ENCODE results near the gene ECM2. TPM values are rescaled to one million over a fixed set of nuclear protein-coding genes. Genes with fewer than 3 reads are reported as not detected.

The ECM2 gene
- total RNA-seq, 3 donors from 2014 or later, result not detected

DNA sequence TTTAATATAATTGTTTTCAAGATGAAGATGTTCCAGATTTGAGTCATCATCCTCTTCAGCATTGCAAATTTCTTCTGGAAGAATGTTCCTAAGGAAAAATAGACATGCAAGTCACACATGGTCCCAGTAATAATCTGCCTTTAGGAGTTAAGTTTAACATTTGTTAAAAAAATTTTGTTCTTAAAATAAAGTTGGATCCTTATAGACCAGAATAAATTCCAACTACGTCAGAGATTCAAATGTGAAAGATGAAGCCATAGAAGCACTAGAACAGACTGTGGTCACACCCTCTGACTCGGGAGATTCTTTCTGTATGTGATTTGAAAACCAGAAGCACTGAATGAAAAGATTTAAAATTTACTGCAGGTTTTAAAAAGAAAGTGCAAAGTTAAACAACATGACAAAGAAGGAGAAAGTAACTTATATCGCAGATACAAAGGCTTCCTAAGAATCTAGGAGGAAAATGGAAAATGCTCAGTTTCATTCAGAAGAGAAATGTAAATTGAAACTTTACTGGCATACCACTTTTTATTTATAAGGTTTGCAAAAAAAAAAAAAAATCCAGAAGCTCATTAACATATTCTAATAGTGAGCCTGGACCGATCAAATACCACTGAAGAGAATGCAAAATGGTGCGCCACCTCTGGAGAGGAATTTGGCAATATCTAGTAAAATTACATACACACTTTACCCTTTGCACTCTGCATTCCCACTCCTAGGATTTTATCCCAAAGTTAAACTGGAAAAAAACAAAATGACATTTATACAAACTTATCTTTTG is 39.2 kb downstream of the ECM2 start:
- H3K4me3 Mint-ChIP-seq, result no peak overlapping the region
- ATAC-seq (no peak), DNase-seq (no peak)
- H3K27me3 Mint-ChIP-seq (ENCODE audit: low read depth), result no peaks in the 10 kb centered on the region
- H3K4me1 Mint-ChIP-seq (ENCODE audit: low read depth), result no peaks in the 10 kb centered on the region
- no peaks in the 10 kb centered on the region for H3K9me3 Mint-ChIP-seq
- H3K36me3 Mint-ChIP-seq (ENCODE audit: insufficient read depth), result no peaks in the 10 kb centered on the region

DNA sequence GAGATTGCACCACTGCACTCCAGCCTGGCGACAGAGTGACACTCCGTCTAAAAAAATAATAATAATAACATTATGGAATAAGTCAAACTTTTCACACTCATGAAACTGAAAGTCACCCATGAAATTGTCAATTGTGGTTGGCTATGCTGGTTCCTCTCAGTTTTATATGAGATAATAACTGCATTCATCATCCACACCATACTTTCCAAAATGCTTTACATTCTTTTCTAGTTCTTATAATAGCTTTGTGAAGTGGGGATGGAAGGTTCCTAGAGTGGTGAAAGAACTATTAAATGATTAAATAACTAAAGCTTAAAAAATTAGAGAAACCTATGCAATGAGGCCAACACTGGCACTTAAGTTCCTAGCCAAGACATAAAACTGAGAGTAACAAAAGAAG is 40.9 kb downstream of the ECM2 start:
- no peak for ATAC-seq
- H3K4me1 Mint-ChIP-seq (ENCODE audit: low read depth), result no peaks in the 10 kb centered on the region
- H3K4me3 Mint-ChIP-seq, result no peak overlapping the region
- no peaks in the 10 kb centered on the region for H3K9me3 Mint-ChIP-seq
- DNase-seq, result no peak
- no peaks in the 10 kb centered on the region for H3K36me3 Mint-ChIP-seq (ENCODE audit: insufficient read depth)
- H3K27me3 Mint-ChIP-seq (ENCODE audit: low read depth), result no peaks in the 10 kb centered on the region

DNA sequence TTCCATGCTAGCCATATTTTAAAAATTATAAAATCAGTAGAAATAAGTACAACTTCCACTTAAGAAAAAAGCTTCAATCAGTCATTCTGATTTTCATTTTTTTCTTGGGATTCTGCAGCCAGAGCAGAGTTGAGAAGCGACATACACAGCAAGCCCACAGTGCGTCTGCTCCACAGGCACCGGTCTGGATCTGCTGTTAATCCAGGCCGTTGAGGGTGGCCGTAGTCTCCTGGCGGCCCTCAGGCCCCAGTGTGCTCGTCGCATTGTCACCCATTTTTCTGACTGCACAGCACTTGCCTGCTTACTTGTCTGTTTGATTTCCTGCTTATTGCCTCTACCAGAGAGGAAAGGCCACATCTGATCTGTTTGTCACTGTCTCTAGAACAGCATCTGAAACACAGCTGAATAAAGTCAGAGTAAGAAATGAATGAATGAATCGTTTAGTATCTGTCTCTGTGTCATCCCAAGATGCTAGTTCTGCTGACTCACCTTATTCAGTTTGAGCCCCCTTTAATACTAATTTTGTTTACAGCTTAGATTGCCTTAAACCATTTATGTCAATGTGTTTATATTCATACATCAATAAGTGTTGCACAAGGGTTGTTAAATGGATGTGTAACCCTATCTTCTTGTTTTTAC is 41.9 kb downstream of the ECM2 start:
- H3K4me1 Mint-ChIP-seq (ENCODE audit: low read depth), result no peaks in the 10 kb centered on the region
- ATAC-seq, result no peak

DNA sequence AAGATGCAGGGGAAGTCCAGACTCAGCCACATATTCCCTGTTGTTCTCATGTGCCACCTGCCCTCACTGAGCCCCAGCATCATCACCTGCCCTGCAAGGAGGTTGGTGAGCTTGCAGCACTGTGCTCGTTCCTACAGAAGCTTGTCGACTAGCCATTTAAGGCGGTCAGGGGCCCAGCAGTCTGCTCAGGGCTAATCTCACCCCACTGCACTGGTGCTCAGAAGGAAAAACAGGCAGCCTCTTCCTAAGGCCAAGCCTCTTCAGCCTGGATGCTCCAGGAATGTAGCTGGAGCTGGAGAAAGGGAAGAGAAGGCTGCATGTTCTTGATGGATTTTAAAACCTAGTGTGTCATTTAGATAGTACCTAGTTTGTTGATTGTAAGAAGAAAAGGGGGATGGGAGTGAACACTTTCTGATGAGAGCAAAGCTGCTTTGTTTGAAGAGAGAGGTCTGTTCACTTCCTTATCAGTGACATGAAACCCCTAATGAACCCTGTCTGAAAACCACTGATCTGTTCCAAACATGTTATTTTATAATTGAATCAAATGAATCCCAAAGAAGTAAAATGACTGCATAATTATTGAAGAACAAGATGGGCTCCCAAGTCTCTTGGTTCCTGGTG is 42.9 kb downstream of the ECM2 start:
- H3K36me3 Mint-ChIP-seq (ENCODE audit: insufficient read depth), result no peaks in the 10 kb centered on the region
- H3K4me1 Mint-ChIP-seq (ENCODE audit: low read depth), result no peaks in the 10 kb centered on the region
- no peaks in the 10 kb centered on the region for H3K27me3 Mint-ChIP-seq (ENCODE audit: low read depth)
- H3K9me3 Mint-ChIP-seq, result no peaks in the 10 kb centered on the region
- no peak for ATAC-seq
- no peak overlapping the region for H3K4me3 Mint-ChIP-seq
- DNase-seq, result no peak

More for the DNA sequence above, 41.9 kb downstream of the ECM2 start:
- Mint-ChIP-seq H3K9me3 (no peaks in the 10 kb centered on the region), H3K36me3 (ENCODE audit: insufficient read depth) (no peaks in the 10 kb centered on the region), H3K27me3 (ENCODE audit: low read depth) (no peaks in the 10 kb centered on the region), H3K4me3 (no peak overlapping the region)
- DNase-seq, result no peak

DNA sequence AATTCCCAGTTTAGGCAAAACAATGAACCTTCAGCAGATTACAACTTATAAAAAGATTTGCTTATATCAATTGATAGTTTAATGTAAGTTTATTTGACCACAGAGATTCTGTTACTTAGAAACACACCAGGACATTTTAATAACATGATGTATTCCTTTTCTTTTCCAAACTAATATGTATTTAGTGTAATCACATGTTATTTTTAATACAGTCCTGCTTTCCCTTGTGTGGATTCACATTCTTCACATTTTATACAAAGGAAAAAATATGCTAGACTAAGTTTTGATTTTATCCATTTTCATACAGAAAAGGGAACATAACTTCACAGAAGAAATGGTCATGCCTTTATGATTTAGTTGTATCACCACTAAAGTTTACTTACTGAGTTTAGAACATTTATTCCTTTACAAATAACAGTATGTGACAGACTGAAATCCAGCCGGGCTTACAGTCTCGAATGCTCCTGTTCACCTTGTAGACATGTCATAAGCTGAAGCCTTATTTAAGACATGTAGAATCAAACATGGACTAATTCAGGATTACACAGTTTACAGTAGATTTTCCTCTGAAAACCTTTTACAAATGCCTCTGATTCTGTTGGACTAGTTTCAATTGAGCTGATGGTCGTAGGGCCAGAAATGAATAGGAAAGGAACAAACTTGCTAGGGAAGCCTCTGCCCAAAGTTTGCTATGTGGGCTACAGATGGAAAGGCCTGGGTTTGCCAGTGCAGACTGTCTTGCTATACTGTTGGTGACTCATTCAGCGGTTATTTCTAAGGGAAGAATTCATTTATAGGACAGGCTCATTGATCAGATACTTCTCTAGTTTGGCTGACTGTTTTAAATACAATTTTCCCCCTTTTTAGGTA is 46.9 kb downstream of the ECM2 start:
- no peak for ATAC-seq
- H3K4me1 Mint-ChIP-seq (ENCODE audit: low read depth), result no peaks in the 10 kb centered on the region
- DNase-seq, result no peak
- no peak overlapping the region for H3K4me3 Mint-ChIP-seq
- H3K27me3 Mint-ChIP-seq (ENCODE audit: low read depth), result no peaks in the 10 kb centered on the region
- no peaks in the 10 kb centered on the region for H3K36me3 Mint-ChIP-seq (ENCODE audit: insufficient read depth)
- no peaks in the 10 kb centered on the region for H3K9me3 Mint-ChIP-seq

DNA sequence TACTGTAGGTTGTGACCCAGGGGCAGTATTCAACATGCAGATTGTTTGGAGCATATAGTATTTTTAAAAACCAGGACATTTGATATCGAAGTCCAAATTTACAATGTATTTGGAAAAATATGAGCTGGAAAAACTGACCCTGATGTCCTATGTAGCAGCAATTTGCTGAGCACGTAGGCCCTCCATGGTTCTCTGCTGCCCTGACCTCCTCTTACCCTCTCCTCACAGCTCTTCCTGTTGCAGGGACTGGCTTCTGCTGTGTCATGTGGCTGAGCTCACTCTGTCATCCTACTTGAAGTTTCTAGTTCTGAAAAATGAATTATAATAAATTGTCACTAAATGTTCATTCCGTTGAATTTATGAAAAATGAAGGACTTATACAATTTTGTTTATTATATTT is 49.4 kb downstream of the ECM2 start:
- ATAC-seq (no peak), DNase-seq (no peak)
- no peaks in the 10 kb centered on the region for H3K9me3 Mint-ChIP-seq
- H3K4me3 Mint-ChIP-seq, result no peak overlapping the region
- no peaks in the 10 kb centered on the region for H3K4me1 Mint-ChIP-seq (ENCODE audit: low read depth)
- no peaks in the 10 kb centered on the region for H3K36me3 Mint-ChIP-seq (ENCODE audit: insufficient read depth)
- no peaks in the 10 kb centered on the region for H3K27me3 Mint-ChIP-seq (ENCODE audit: low read depth)

DNA sequence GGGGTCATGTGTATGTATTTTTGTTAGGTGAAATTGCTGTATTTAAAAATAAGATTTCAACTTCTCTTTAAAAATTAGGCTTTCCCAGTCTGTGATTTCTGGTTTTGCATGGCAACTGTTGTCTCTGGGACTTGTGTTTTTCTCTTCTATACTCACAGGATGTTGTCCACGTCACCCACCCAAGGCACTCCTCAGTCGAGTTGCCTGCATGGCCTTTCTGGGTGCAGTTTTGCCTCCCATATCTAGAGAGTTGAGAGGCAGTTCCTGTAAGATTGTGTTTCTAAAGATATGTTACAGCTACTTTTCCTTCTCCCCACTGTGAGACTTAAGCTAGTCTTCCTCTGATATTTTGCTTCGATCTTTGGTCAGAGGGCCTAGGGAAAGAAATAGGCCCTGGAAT is 51.2 kb downstream of the ECM2 start:
- no peak overlapping the region for H3K4me3 Mint-ChIP-seq
- DNase-seq, result no peak
- H3K36me3 Mint-ChIP-seq (ENCODE audit: insufficient read depth), result no peaks in the 10 kb centered on the region
- no peaks in the 10 kb centered on the region for H3K9me3 Mint-ChIP-seq
- peaks cover 4% of the 10 kb centered on the region for H3K4me1 Mint-ChIP-seq (ENCODE audit: low read depth)
- no peak for ATAC-seq
- no peaks in the 10 kb centered on the region for H3K27me3 Mint-ChIP-seq (ENCODE audit: low read depth)

DNA sequence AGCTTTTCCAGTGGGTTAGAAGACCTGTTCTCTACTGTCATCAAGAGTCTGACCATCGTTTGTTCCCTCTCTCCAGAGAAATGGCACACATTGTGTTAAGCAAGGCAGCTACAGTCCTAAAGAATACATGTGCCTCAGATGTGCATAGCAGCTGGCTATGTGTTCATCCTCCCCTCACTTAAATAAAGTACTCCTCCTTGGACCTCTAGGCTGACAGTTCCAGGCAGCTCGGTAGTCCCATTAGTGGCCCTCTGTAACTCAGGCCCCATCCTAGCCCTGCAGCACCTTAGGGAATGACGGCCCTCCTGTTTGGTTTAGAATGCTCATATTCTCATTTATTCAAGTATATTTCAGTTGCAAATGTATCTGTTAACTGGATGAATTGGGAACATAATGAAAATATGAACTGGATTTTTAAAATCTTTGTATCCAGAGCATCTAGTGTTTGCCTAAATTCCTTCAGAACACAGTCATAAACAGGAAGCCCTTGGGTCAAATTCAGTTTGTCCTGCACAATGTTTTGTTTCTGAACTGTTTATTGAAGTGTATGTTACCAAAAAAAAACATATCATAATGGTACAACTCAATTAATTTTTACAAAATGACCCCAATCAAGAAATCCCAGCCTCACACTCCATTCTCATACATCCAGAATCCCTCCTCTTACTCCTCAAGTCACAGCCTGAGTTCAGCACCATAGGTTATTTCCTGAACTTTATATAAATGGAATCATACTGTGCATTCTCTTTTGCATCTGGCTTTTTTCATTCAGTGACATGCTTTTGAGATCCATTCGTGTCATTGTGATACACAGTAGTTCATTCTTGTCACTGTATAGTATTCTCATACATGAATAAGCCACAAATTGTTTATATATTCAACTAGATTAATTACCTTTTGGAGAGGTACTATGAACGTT is 51.9 kb downstream of the ECM2 start:
- no peak overlapping the region for H3K4me3 Mint-ChIP-seq
- ATAC-seq, result no peak
- H3K4me1 Mint-ChIP-seq (ENCODE audit: low read depth), result peaks cover 4% of the 10 kb centered on the region
- H3K27me3 Mint-ChIP-seq (ENCODE audit: low read depth), result no peaks in the 10 kb centered on the region
- no peak for DNase-seq
- H3K36me3 Mint-ChIP-seq (ENCODE audit: insufficient read depth), result no peaks in the 10 kb centered on the region
- H3K9me3 Mint-ChIP-seq, result no peaks in the 10 kb centered on the region

DNA sequence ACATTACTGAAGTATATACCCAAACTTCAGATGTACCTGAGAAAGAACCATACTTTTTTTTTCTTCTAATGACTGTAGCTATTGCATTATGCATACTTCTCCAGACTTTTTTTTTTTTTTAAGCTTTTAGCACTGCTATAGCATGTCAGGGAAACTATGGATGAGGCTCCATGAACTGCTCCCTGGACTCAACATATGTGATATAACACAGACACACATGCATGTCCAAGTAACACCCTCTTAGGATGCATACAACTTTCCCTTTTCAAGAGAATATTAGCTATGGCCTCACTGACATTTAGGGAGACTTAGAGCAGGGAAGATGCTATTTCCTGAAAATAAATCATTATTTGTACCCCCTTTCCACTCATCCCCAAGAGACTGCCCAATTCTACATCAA is 53.0 kb downstream of the ECM2 start:
- H3K36me3 Mint-ChIP-seq (ENCODE audit: insufficient read depth), result no peaks in the 10 kb centered on the region
- H3K9me3 Mint-ChIP-seq, result no peaks in the 10 kb centered on the region
- no peak overlapping the region for H3K4me3 Mint-ChIP-seq
- DNase-seq (no peak), ATAC-seq (no peak)
- peaks cover 4% of the 10 kb centered on the region for H3K4me1 Mint-ChIP-seq (ENCODE audit: low read depth)
- H3K27me3 Mint-ChIP-seq (ENCODE audit: low read depth), result no peaks in the 10 kb centered on the region

DNA sequence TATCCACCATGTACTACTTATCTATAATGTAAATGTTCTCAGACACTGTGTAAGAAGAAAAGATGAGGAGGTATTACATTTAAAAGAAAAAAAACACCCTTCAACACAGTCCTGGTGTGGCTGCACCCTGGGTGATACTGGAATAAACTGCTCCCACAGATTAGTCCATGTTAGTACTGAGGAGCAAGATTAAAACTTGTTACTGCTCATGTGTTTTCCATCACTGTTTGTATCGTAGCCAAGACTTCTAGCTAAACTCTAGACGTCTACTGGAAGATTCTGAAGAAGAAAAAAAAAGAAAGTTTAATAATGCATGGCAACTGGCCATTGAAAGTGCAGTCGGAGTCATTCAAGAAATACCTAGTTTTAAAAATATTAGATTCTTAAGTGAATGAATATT is 53.5 kb downstream of the ECM2 start, which contains the start of gene ASPN:
Gene ASPN (minus strand): TSS at position 178 of the 400 bp plus-strand sequence.
- no peaks in the 10 kb centered on the region for H3K9me3 Mint-ChIP-seq
- DNase-seq, result no peak
- no peaks in the 10 kb centered on the region for H3K27me3 Mint-ChIP-seq (ENCODE audit: low read depth)
- no peaks in the 10 kb centered on the region for H3K36me3 Mint-ChIP-seq (ENCODE audit: insufficient read depth)
- no peak for ATAC-seq
- H3K4me3 Mint-ChIP-seq, result no peak within 1 kb of the TSS
- H3K4me1 Mint-ChIP-seq (ENCODE audit: low read depth), result peaks cover 4% of the 10 kb centered on the region

DNA sequence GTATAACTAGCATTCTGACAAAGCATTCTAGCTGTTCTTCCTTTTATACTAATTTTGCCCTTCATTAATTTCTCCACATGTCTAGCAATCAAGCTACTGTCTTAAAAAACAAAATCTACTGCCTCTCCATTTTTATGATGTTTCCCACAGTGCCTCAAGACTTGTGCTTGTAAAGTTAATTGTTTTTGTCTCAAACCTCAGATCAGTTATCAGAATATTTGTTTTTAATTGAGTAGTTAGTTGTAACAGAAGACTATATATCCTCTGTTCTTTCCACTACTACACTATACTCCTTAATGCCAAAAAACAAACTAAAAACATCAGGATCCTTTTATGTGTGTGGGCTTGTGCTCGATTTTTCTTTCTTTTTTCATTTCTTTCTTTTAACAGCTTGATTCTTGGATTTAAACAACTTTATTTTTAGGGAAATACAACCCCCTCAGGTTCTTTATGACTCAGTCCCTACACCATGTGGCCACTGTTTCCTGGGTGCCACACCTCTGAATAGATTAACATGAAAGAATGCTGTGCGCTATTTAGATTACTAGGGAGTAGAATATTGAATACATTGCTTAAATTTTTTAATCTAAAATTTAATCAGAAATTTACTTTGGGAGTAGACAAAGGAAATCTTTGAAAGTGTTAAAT is 54.7 kb downstream of the ECM2 start:
- Mint-ChIP-seq H3K9me3 (no peaks in the 10 kb centered on the region), H3K36me3 (ENCODE audit: insufficient read depth) (no peaks in the 10 kb centered on the region), H3K4me1 (ENCODE audit: low read depth) (peaks cover 4% of the 10 kb centered on the region), H3K4me3 (no peak overlapping the region), H3K27me3 (ENCODE audit: low read depth) (no peaks in the 10 kb centered on the region)
- DNase-seq (no peak), ATAC-seq (no peak)

DNA sequence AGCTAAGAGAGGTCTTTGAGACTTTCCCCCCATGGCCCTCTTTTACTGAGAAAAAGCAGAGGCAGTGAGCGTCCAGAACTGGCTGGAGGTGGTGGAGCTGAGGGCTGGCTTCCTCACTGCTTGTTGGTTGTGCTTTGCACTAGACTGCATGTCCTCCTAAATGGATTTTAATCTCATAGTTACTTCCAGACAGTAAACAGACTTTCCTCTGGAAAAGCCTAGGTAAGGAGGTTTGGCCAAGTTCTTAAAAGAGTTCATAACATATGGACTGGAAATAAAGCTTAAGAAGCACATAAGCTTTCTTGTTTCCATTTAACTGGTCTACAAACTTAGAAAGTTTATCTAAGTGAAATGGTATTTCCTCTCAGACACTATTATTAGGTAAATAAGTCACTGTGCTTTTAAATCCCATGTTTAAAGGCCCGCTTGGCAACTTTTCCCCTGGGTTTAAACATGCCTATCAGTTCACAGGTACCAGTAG is 55.5 kb downstream of the ECM2 start:
- no peaks in the 10 kb centered on the region for H3K9me3 Mint-ChIP-seq
- DNase-seq (no peak), ATAC-seq (no peak)
- no peaks in the 10 kb centered on the region for H3K27me3 Mint-ChIP-seq (ENCODE audit: low read depth)
- H3K36me3 Mint-ChIP-seq (ENCODE audit: insufficient read depth), result no peaks in the 10 kb centered on the region
- H3K4me3 Mint-ChIP-seq, result no peak overlapping the region
- peaks cover 4% of the 10 kb centered on the region for H3K4me1 Mint-ChIP-seq (ENCODE audit: low read depth)

DNA sequence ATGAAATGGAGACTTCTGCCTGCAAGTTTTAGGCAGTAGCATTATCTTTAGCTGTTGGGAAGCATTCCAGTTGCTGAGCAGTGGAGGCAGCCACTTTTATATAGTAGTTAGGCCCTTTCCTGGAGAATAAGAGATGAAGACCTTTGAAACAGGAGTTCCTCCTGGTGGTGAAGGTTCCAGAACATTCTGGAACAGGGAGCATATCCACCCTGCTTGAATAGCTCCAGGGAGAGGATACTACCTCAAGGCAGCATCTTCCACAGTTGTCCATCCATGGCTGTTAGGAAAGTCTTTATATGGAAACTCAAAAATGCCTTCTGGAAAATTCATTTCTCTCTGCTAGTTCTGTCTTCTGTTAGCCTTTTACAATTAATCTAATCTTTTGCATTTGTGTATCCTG is 56.4 kb downstream of the ECM2 start:
- ATAC-seq, result no peak
- Mint-ChIP-seq H3K4me3 (no peak overlapping the region), H3K27me3 (ENCODE audit: low read depth) (no peaks in the 10 kb centered on the region)

More for the DNA sequence above, 56.4 kb downstream of the ECM2 start:
- Mint-ChIP-seq H3K36me3 (ENCODE audit: insufficient read depth) (no peaks in the 10 kb centered on the region), H3K9me3 (no peaks in the 10 kb centered on the region), H3K4me1 (ENCODE audit: low read depth) (peaks cover 4% of the 10 kb centered on the region)
- DNase-seq, result no peak

Measured in activated T-cell treated with anti-CD3 and anti-CD28 coated beads, Interleukin-2, amount 50 U/mL, for 4 hours (primary cell).